Ectodermal cell (in vitro differentiated cells): ENCODE results near the gene TH.

Source experiments
- H3K27ac ChIP-seq: 2 replicates; pipeline ENCODE4 v1.7.0; 2013; ENCODE audit warnings: mild to moderate bottlenecking, low read depth, low read length; ENCODE audit not compliant: insufficient read depth, poor library complexity, severe bottlenecking
- H3K27me3 ChIP-seq: 2 replicates; pipeline ENCODE4 v1.7.0; 2013; ENCODE audit warnings: mild to moderate bottlenecking, low read length; ENCODE audit not compliant: insufficient read depth, control insufficient read depth, poor library complexity, severe bottlenecking
- H3K36me3 ChIP-seq: one replicate; pipeline ENCODE4 v1.7.0; 2013; ENCODE audit warnings: low read length; ENCODE audit not compliant: control insufficient read depth, insufficient read depth
- H3K4me1 ChIP-seq: one replicate; pipeline ENCODE4 v1.7.0; 2013; ENCODE audit warnings: low read length; ENCODE audit not compliant: control insufficient read depth, insufficient read depth
- H3K4me3 ChIP-seq: 2 replicates; pipeline ENCODE4 v1.7.0; 2013; ENCODE audit warnings: low read depth, low read length, control low read depth; ENCODE audit not compliant: insufficient read depth
- H3K9me3 ChIP-seq: 2 replicates; pipeline ENCODE4 v1.7.0; 2013; ENCODE audit warnings: mild to moderate bottlenecking, low read length, moderate library complexity; ENCODE audit not compliant: control insufficient read depth
- WGBS, 2 experiments: methylation state at CpG; one replicate each; pipeline ENCODE4 v1.1.7; 2013; ENCODE audit warnings: missing lambda C conversion rate in 2 of 2; 5-methylcytosine and 5-hydroxymethylcytosine counted together

The TH gene

DNA sequence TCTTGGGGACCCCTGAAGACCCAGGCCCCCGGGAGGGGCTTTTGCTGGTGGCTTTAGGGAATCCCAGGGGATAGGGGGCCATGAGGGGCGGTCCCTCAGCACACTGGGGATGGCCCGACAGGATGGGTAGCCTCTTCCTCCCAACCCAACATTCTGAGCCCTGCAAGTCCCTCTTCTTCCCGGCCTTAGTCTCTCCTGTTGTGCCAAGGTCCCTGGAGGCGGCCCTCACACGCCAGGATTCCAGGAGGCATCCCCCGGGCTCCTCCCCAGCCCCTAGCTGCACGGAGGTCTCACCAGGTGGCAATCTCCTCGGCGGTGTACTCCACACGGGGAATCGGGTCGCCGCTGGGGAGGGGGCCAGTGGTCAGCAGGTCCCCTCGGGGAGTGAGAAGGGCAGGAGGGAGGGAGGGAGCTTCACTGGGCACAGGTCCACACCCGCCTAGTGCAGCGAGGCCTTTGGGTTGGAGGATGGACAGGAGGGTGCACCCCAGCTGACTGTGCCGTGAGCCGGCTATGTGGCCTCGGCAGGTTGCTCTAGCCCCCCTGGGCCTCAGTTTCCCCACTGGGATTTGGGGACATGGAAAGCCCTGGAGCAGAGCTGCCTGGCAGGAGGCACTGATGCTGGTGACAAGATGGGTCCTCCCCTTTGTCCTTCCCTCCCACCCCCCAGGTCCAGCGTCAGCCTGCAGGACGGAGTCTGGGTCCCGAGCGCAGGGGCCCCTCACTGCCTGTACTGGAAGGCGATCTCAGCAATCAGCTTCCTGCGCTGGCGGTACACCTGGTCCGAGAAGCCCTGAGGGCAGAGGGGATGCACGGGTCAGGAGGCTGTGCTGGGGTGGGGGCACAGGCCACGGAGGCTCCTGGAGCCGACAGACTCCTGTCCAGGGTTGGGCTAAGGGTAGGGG lies 4.2 kb downstream of the TH start:
- Histone ChIP-seq H3K9me3 (no peaks in the 10 kb centered on the region), H3K4me1 (peaks cover 32% of the 10 kb centered on the region), H3K4me3 (no peak overlapping the region), H3K27me3 (peaks cover 8% of the 10 kb centered on the region), H3K36me3 (no peaks in the 10 kb centered on the region), H3K27ac (no peak overlapping the region)
- 82 to 83% methylated on average over 31 of the region's 31 CpGs for WGBS, 2 experiments

DNA sequence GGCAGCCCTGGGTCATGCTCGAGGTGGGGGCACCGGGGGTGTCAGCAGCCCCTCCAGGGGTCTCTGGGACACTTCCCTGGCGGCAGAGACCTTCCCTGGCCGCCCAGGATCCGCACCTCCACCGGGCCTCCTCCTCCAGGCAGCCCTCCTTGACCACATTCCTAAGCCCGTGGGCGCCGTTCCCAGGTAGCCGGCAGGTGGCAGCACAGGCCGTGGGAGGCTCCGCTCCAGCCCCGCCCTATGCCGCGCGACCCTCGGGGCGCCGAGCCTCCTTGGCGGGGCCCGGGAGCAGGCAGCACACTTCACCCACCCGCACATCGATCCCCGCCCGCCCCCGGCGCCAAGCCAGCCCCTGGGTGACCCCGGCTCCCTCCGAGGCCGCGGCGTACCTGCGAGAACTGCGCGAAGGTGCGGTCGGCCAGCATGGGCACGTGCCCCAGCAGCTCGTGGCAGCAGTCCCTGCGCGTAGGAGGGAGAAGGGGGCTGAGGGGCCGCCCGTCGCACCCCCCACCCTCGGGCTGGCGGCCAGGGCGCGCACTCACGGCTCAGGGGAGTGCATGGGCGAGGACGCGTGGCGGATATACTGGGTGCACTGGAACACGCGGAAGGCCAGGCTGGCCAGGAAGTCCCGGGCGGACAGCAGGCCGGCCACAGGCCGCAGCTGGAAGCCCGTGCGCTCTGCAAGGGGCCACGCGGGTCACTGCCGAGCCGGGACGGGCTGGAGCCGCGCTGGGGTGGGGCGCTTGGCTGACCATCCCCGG lies 5.3 kb downstream of the TH start:
- 41 to 42% methylated on average over 70 of the region's 70 CpGs for WGBS, 2 experiments
- Histone ChIP-seq H3K9me3 (no peaks in the 10 kb centered on the region), H3K4me1 (peaks cover 24% of the 10 kb centered on the region), H3K4me3 (no peak overlapping the region), H3K36me3 (no peaks in the 10 kb centered on the region), H3K27ac (no peak overlapping the region), H3K27me3 (peaks cover 5% of the 10 kb centered on the region)

DNA sequence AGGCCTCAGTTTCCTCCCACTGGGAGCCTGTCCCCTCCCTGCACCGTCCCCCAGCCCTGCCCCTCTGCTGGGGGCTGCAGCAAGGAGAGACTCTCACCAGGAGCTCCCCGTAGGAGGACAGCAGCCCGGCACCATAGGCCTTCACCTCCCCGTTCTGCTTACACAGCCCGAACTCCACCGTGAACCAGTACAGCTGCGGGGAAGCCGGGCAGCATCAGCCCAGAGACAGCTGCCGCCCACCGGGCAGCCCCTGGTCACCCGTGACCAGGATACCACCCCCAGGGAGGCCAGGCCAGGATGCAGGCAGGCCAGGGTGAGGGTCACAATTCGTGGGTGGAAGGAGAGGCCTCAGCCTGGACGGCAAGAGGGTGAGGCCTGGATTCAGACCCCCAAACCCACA lies 6.0 kb downstream of the TH start:
- H3K36me3 ChIP-seq = no peaks in the 10 kb centered on the region
- WGBS, 2 experiments = 88 to 91% methylated on average over 13 of the region's 13 CpGs
- H3K9me3 ChIP-seq = no peaks in the 10 kb centered on the region
- H3K4me3 ChIP-seq = no peak overlapping the region
- no peak overlapping the region for H3K27ac ChIP-seq
- peaks cover 5% of the 10 kb centered on the region for H3K27me3 ChIP-seq
- peaks cover 22% of the 10 kb centered on the region for H3K4me1 ChIP-seq

DNA sequence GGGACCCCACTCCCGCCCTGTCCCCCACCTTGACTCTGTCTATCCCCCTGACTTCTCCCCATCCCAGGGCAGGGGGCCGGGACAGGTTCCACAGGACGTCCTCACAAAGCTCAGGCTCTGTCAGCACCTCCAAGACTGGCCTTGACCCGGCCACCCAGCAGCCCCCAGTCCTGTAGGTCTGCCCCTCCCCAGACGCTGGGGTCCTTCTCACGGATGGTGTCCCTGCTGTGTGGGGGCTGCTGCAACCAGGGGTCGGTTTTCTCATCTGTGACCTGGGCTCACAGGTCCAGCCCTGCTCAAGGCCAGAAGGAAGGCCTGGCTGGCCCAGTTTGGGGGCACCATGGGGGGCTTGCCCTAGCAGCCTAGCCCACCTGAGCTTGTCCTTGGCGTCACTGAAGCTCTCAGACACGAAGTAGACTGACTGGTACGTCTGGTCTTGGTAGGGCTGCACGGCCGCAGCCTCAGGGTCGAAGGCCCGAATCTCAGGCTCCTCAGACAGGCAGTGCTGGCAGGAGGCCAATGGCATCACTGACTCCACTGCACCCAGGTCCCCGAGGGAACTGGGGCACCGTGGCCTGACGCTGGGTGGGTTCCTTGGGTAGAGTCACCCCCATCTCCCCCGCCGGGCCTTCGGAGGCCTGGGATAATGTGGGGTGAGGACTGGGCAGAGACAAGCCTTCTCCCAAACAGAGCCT lies 6.6 kb downstream of the TH start:
- 88 to 93% methylated on average over 20 of the region's 20 CpGs for WGBS, 2 experiments
- no peak overlapping the region for H3K27ac ChIP-seq
- H3K4me3 ChIP-seq = no peak overlapping the region
- peaks cover 5% of the 10 kb centered on the region for H3K27me3 ChIP-seq
- peaks cover 17% of the 10 kb centered on the region for H3K4me1 ChIP-seq
- H3K36me3 ChIP-seq = no peaks in the 10 kb centered on the region
- no peaks in the 10 kb centered on the region for H3K9me3 ChIP-seq

DNA sequence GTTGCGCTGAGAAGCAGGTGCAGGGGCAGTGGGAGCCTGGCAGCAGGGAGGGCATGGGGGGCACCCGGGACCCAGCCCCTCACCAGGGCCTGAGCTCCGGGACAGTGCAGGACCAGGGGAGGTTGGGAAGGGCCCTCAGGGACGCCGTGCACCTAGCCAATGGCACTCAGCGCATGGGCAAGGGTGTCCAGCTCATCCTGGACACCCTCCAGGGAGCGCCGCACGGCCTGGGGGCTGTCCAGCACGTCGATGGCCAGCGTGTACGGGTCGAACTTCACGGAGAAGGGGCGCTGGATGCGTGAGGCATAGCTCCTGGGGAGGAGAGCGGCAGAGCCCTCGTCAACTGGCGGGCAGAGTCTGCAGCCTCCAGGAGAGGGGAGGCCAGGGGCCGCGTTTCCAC lies 7.5 kb downstream of the TH start:
- 92% methylated on average over 22 of the region's 22 CpGs for WGBS, 2 experiments
- no peaks in the 10 kb centered on the region for H3K9me3 ChIP-seq
- H3K4me1 ChIP-seq = peaks cover 8% of the 10 kb centered on the region
- no peak overlapping the region for H3K4me3 ChIP-seq
- H3K27me3 ChIP-seq = peaks cover 5% of the 10 kb centered on the region
- H3K36me3 ChIP-seq = no peaks in the 10 kb centered on the region
- H3K27ac ChIP-seq = no peak overlapping the region

DNA sequence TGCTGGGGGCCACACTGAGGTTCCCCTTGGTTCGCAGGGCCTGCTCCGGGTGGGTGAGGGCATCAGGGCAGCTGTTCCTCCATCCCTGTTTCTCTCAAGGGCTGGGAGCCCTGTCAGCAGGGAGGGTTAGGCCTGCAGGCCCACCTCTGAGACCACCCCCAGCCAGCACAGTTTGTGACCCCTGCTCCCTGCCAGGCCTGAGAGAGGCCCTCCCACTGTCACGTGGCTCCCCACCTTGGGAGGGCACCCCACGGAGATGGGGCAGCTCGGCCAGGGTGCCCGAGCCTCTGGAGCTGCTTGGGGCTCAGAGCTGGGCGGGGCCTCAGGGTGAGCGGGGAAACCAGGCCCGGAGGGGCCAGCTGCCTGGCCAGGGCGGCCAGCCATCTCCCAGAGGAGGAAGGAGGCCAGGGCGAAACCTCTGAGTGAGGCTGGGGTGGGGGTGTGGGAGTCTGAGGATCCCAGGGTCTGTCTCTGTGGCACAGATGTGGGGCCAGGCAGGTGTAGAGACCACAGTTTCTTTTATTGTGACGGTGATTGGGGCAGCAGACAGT lies 8.1 kb downstream of the TH start:
- Histone ChIP-seq H3K27ac (no peak overlapping the region), H3K4me3 (no peak overlapping the region), H3K9me3 (no peaks in the 10 kb centered on the region), H3K27me3 (peaks cover 5% of the 10 kb centered on the region), H3K4me1 (peaks cover 3% of the 10 kb centered on the region), H3K36me3 (no peaks in the 10 kb centered on the region)
- 71 to 72% methylated on average over 12 of the region's 12 CpGs for WGBS, 2 experiments

DNA sequence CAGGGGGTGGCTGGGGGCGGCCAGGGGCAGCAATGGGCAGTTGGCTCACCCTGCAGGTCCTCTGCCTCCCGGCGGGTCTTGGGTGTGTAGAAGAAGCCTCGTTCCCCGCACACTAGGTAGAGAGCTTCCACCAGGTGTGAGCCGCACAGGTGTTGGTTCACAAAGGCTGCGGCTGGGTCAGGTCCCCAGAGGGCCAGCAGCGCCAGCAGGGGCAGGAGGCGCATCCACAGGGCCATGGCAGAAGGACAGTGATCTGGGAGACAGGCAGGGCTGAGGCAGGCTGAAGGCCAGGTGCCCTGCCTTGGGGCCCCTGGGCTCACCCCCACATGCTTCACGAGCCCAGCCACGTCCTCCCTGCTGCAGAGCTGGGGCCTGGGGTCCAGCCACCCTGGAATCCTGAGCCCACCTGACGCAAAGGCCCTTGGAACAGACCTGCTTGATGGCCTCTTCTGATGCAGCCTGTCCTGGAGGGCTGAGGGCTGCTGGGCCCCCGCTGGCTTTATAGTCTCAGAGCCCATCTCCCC lies 10.8 kb downstream of the TH start, which contains the start of gene INS:
INS (minus strand) TSS at position 474 of the 524 bp plus-strand sequence; CDS start at position 236, 238 bp downstream.
- WGBS, 2 experiments = 92 to 94% methylated on average over 13 of the region's 13 CpGs
- Histone ChIP-seq H3K4me1 (no peaks in the 10 kb centered on the region), H3K36me3 (no peaks in the 10 kb centered on the region), H3K9me3 (no peaks in the 10 kb centered on the region), H3K27ac (no peak within 1 kb of the TSS), H3K4me3 (no peak within 1 kb of the TSS), H3K27me3 (no peaks in the 10 kb centered on the region)

DNA sequence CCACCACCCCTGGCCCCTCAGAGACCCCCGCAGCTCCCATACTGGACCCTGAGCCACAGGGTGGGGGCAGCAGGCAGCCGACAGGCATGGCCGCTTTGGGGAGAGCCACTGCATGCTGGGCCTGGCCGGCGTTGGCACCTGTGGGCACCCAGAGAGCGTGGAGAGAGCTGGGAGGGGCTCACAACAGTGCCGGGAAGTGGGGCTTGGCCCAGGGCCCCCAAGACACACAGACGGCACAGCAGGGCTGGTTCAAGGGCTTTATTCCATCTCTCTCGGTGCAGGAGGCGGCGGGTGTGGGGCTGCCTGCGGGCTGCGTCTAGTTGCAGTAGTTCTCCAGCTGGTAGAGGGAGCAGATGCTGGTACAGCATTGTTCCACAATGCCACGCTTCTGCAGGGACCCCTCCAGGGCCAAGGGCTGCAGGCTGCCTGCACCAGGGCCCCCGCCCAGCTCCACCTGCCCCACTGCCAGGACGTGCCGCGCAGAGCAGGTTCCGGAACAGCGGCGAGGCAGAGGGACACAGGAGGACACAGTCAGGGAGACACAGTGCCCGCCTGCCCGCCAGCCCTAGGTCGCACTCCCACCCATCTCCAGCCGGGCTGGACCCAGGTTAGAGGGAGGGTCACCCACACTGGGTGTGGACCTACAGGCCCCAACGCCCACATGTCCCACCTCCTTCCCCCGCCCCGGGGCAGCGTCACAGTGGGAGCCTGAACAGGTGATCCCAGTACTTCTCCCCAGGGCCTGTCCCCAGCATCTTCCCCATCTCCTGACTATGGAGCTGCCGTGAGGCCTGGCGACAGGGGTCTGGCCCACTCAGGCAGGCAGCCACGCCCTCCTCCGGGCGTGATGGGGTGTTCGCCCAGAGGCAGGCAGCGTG lies 11.8 kb downstream of the TH start:
- WGBS, 2 experiments = 92 to 94% methylated on average over 36 of the region's 36 CpGs
- no peaks in the 10 kb centered on the region for H3K9me3 ChIP-seq
- no peaks in the 10 kb centered on the region for H3K27me3 ChIP-seq

DNA sequence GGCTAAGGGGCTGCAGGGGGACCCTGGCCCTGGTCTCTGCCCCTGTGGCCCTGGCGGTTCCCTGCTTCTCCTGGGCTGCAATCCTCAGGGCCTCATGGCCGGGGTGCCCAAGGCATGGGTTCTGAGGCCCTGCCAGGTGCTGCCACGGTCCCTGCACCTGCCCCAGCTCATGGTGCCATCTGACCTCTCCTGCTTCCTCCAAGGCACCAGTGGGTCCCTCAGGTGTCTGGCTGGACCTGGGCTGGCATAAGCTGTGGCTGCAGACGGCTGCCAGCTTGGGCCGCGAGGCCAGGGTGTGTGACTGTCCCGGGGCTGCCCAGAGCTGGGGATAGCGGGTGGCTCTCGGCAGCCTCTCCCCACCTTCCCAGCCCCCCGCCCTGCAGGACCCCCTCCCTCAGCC lies 12.6 kb downstream of the TH start:
- Histone ChIP-seq H3K27me3 (no peaks in the 10 kb centered on the region), H3K36me3 (no peaks in the 10 kb centered on the region), H3K4me1 (no peaks in the 10 kb centered on the region), H3K4me3 (no peak overlapping the region), H3K9me3 (no peaks in the 10 kb centered on the region), H3K27ac (no peak overlapping the region)
- 93 to 95% methylated on average over 9 of the region's 10 CpGs for WGBS, 2 experiments

More for the DNA sequence above, 11.8 kb downstream of the TH start:
- Histone ChIP-seq H3K36me3 (no peaks in the 10 kb centered on the region), H3K27ac (no peak overlapping the region), H3K4me3 (no peak overlapping the region), H3K4me1 (no peaks in the 10 kb centered on the region)
